H1 (cell line): ENCODE measurements around the gene SNX30. TPM values are rescaled to one million over a fixed set of nuclear protein-coding genes. Genes with fewer than 3 reads are reported as not detected.

Experiments
- ATF3 ChIP-seq: IDR thresholded peaks from 2 replicates; pipeline ENCODE4 v1.6.1; 2011; ENCODE audit warnings: low read depth, mild to moderate bottlenecking, low read length; ENCODE audit not compliant: insufficient read depth
- BRCA1 ChIP-seq: IDR thresholded peaks from 2 replicates; pipeline ENCODE4 v1.6.1; 2012; ENCODE audit warnings: low read depth, low read length, improper control_type of control experiment
- CBX5 ChIP-seq: fragments of 300-800, 300-1000 bp; sonication (generic); IDR thresholded peaks from 2 replicates; pipeline ENCODE4 v1.7.1; 2016; ENCODE audit warnings: antibody characterized with exemption, low read length, low read depth
- CBX8 ChIP-seq: fragments of 300-800, 300-1000 bp; sonication (generic); IDR thresholded peaks from 2 replicates; pipeline ENCODE4 v1.7.1; 2016; ENCODE audit warnings: low read depth, low read length, borderline replicate concordance
- CEBPB ChIP-seq: IDR thresholded peaks from 2 replicates; pipeline ENCODE4 v1.6.1; 2012; ENCODE audit warnings: low read depth, low read length
- CHD2 ChIP-seq: IDR thresholded peaks from 2 replicates; pipeline ENCODE4 v1.6.1; 2012; ENCODE audit warnings: low read length, improper control_type of control experiment
- CREB1 ChIP-seq: IDR thresholded peaks from 2 replicates; pipeline ENCODE4 v1.6.1; 2012; ENCODE audit warnings: inconsistent platforms
- CTBP2 ChIP-seq: IDR thresholded peaks from 2 replicates; pipeline ENCODE4 v1.7.0; 2011; ENCODE audit warnings: borderline replicate concordance, mild to moderate bottlenecking, moderate library complexity, mixed read lengths, low read length; ENCODE audit not compliant: insufficient read depth, insufficient read length
- CTCF ChIP-seq, 3 experiments: IDR thresholded peaks; 1 replicate in 2 of 3; 2 replicates in 1 of 3; pipeline versions ENCODE4 v1.5.1 to v1.6.1; 2011; ENCODE audit warnings: low read length in 3 of 3, mild to moderate bottlenecking in 3 of 3, inconsistent platforms in 2 of 3, low read depth in 1 of 3, moderate library complexity in 1 of 3; ENCODE audit not compliant: insufficient read depth in 1 of 3; ENCODE audit errors: control extremely low read depth in 1 of 3
- EGR1 ChIP-seq: IDR thresholded peaks from 2 replicates; pipeline ENCODE4 v1.6.1; 2011; ENCODE audit warnings: low read depth, low read length, borderline replicate concordance
- EZH2 ChIP-seq: fragments of 200-600 bp; sonication (generic); IDR thresholded peaks from 2 replicates; pipeline ENCODE4 v1.7.1; 2012; ENCODE audit warnings: low read depth, mild to moderate bottlenecking, moderate library complexity, low read length, inconsistent platforms; ENCODE audit not compliant: severe bottlenecking
- FOSL1 ChIP-seq: IDR thresholded peaks from 2 replicates; pipeline ENCODE4 v1.6.1; 2011; ENCODE audit warnings: mild to moderate bottlenecking, low read depth, low read length, moderate library complexity; ENCODE audit not compliant: insufficient read depth
- GABPA ChIP-seq: IDR thresholded peaks from 2 replicates; pipeline ENCODE4 v1.6.1; 2011; ENCODE audit warnings: mild to moderate bottlenecking, low read length, moderate library complexity, borderline replicate concordance; ENCODE audit not compliant: insufficient read depth
- HDAC6 ChIP-seq: IDR thresholded peaks from one replicate; pipeline ENCODE4 v1.7.1; 2012; ENCODE audit warnings: low read depth, mild to moderate bottlenecking, inconsistent platforms, low read length, moderate library complexity
- KDM5A ChIP-seq: fragments of 200-600 bp; IDR thresholded peaks from 2 replicates; pipeline ENCODE4 v1.7.1; 2012; ENCODE audit warnings: mild to moderate bottlenecking, low read length, inconsistent platforms, mixed read lengths
- MAX ChIP-seq: IDR thresholded peaks from 2 replicates; pipeline ENCODE4 v1.6.1; 2012; ENCODE audit warnings: inconsistent platforms
- RAD21 ChIP-seq, 2 experiments: IDR thresholded peaks in 1 of 2; conservative IDR thresholded peaks in 1 of 2; 2 replicates each; pipeline ENCODE4 v1.6.1; 2011; ENCODE audit warnings: low read depth in 2 of 2, low read length in 2 of 2, improper control_type of control experiment in 1 of 2, inconsistent platforms in 1 of 2, mild to moderate bottlenecking in 1 of 2, moderate library complexity in 1 of 2
- SAP30 ChIP-seq: fragments of 300-600 bp; sonication (generic); IDR thresholded peaks from 2 replicates; pipeline ENCODE4 v1.7.1; 2012; ENCODE audit warnings: low read length, moderate library complexity, mild to moderate bottlenecking, inconsistent platforms; ENCODE audit not compliant: insufficient read depth, insufficient replicate concordance
- SP4 ChIP-seq: IDR thresholded peaks from 2 replicates; pipeline ENCODE4 v1.6.1; 2012; ENCODE audit warnings: low read length, inconsistent platforms
- SUZ12 ChIP-seq: fragments of 200-600 bp; sonication (generic); IDR thresholded peaks from 2 replicates; pipeline ENCODE4 v1.6.1; 2012; ENCODE audit warnings: mild to moderate bottlenecking, inconsistent platforms, low read length, moderate library complexity, mixed read lengths
- YY1 ChIP-seq: IDR thresholded peaks from 2 replicates; pipeline ENCODE4 v1.6.1; 2011; ENCODE audit warnings: low read depth, mild to moderate bottlenecking, low read length
- polyA plus RNA-seq, 7 experiments: library from polyadenylated mRNA; depleted of rRNA in 3 of 7; stranded (reverse) in 5 of 7; unstranded in 2 of 7; fragments of >200 nt in 5 of 7; fragments of 200-250 nt in 2 of 7; gene quantifications; 1 replicate in 5 of 7; 2 replicates in 1 of 7; 4 replicates in 1 of 7; pipeline versions ENCODE4 v1.2.1 to v1.2.3, GENCODE V29; 2011 to 2013; ENCODE audit warnings: missing spikeins in 2 of 7, mixed read lengths in 2 of 7
- total RNA-seq: library from RNA; stranded (reverse); fragmentation: NEBNext Ultra II Directional; extraction: Animal tissue kit (Norgen Biotek cat#: 25700); gene quantifications from 2 replicates; pipeline ENCODE4 v1.2.1, GENCODE V29; 2021

The SNX30 gene
- total and polyA plus RNA-seq, 2 of the 8 experiments (the other 6 are each of a cell fraction or from before 2014, with no cell fraction given): 4.0 to 12.2 TPM

GRCh38 chr9:112750016-112750763 is at the start of gene SNX30 (continued):
- TF ChIP-seq EZH2 (no peak), CEBPB (no peak), BRCA1 (no peak), HDAC6 (no peak), CREB1 (peak; percentile 24; the same call in 1 of the 2 replicates), FOSL1 (no peak), SAP30 (no peak), CBX5 (no peak), YY1 (no peak), GABPA (no peak), KDM5A (no peak), SUZ12 (peak; percentile 10; the same call in 1 of the 2 replicates), CBX8 (no peak), CHD2 (no peak), RAD21 (IDR thresholded peaks at IDR 0.05 in 1 of 2, conservative IDR thresholded peaks at IDR 0.05 in 1 of 2; ENCODE audit: low read depth in 2 of 2, low read length in 2 of 2) (no peak; a peak in 1 of 4 replicates), MAX (no peak; the same call in none of the 2 replicates), CTBP2 (no peak), EGR1 (0 out of 2 replicates have a peak, but pooled peaks have one; percentile 42), SP4 (no peak), ATF3 (no peak), CTCF (IDR thresholded peaks at IDR 0.05; ENCODE audit: control extremely low read depth in 1 of 3, insufficient read depth in 1 of 3, low read depth in 1 of 3, low read length in 3 of 3) (no peak)
